ENCODE data around the gene ARHGAP24.
A peak's percentile ranks its signal among the peaks of the same experiment; 100 is the strongest.

Gene ARHGAP24

DNA sequence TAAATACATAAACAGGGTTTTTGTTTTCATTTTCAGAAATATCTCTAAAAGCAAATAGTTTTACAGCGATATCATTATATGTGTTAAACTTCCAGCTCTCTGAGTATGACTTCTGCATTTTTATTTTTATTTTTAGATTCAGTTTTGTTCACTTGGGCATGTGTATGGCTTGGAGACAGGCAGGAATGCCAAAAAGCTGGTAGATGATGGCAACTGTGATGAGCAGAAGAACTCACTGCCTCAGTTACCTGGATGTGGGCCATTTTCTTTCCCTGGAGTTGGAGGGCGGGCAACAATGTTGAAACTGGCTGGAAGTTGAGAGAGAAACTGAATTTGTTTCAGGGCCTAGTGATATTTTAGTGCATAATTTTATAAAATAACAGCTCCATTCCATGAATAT lies 266.4 kb downstream of the ARHGAP24 start:
- DNase-seq (ENCODE audit: low spot score) = no peak

GRCh38 chr4:85741921-85742591 lies 267.1 kb downstream of the ARHGAP24 start:
- DNase-seq (ENCODE audit: low spot score) = no peak

DNA sequence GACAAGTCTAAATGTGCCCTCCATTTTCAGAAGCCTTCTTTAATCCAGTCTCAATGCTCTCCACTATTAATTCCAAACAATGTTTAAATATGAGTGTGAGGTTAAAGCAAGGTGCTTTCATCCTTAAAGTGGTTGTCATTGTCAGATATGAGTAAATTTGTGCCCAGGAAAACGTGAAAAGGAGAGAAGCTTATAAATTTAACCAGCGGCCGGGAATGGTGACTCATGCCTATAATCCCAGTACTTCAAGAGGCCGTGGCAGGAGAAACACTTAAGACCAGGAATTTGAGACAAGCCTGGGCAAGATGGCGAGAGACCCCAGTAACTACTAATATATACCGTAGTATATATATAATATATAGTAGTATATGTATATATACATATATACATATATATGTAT lies 270.0 kb downstream of the ARHGAP24 start:
- DNase-seq (ENCODE audit: low spot score) = no peak

- no peak for DNase-seq (ENCODE audit: low spot score)
Observed at GRCh38 chr4:85745939-85746338, 271.0 kb downstream of the ARHGAP24 start.

DNA sequence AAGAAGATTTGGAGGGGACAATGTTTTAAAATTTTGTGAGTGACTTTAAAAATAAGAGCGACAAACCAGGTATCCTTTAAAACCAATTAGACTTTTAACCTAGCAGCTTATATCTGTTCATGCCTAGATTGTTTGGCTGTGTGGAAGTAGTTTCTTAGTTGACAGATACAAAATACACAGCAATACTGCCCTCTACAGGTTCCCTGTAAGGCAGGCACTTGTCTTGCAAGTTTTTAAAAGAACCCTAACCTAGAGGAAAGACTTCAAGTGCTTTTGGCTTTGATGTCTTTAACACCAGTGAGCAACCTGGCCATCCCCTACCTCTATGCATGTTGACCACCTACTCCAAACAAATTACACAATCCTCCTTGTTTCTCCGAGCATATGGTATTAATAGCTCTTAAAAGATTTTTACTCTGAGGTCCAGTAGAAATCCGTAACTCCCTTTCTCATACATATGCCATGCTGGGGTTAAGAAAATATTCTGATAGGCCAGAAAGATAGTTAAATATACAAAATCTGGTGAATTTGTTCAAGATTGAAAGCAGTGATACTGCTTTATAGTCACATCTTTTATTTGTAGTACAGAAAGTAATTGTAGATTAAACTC lies 273.0 kb downstream of the ARHGAP24 start:
- DNase-seq (ENCODE audit: low spot score) = peak; percentile 57

DNA sequence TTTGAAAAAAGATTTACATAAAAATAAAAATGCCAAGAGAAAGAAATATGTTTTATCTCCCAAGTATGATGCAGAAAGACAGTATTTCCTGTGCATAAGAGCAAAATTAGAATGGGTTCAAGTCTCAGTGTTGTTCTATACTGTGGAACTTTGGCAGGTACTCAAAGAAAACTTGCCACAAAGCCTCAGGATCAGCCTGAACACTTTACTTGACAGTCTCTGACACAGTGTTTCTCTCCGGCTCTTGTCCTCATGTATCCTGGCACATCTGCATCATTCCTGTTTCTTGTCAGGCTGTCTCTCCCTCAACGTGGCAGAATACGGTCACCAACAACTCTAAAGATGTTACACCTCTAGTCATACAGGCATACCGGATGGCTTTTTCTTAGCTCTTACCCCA lies 273.7 kb downstream of the ARHGAP24 start:
- no peak for DNase-seq (ENCODE audit: low spot score)

DNA sequence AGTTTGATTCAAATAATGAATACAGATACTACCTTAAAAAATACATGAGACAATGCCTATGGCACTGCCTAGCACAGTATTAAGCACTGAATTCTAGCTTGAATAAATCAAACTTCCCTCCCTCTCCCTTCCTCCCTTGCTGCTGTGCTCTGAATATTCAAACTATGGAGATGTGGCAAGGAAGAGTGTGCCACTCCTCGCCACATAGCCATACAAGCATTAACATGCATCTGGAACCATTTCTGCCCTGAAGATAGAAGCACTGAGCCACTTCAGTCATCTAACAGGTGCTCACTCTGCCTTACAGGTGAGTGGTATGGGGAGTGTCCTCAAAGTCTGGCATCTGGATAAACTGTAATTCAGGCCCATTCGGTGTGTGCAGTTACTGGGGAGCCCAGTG lies 276.9 kb downstream of the ARHGAP24 start:
- no peak for DNase-seq (ENCODE audit: low spot score)

- no peak for DNase-seq (ENCODE audit: low spot score)
Observed at GRCh38 chr4:85755285-85755684, 280.3 kb downstream of the ARHGAP24 start.

DNA sequence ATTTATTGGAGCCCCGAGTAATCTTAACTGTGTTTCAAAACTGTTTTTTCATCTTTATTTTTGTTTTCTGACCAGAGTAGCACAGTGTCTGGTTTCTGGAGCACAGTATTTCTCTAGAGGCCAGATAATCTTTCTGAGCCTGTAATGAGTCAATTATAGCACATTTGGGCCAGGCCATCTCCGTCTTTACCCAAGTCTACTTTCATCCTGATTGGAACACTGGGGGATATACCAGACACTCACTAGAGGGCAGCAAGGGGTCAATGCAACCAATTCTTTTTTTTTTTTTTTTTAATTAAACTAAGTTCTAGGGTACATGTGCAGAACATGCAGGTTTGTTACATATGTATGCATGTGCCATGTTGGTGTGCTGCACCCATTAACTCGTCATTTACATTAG lies 282.0 kb downstream of the ARHGAP24 start:
- DNase-seq (ENCODE audit: low spot score) = peak; percentile 26

DNA sequence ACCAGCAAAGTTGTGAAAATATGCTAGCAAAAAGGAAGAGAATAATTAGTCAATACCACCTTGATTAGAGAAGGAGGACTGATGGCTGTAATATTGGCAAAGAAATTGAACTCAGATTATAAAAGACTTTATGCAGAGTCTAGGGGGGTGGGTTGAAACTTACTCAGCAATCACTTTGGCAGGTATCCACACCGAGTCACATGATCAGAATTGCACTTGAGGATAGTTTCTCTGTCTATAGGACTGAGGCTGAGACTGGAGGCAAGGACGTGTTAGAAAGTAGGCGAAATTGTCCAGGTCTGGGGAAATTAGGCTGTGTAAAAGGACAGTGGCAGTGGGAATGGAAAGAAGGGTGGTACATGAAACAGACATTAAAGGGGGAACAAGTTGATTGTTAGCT lies 284.4 kb downstream of the ARHGAP24 start:
- no peak for DNase-seq (ENCODE audit: low spot score)

- DNase-seq (ENCODE audit: low spot score) = no peak
Observed at GRCh38 chr4:85760511-85760910, 285.6 kb downstream of the ARHGAP24 start.

GRCh38 chr4:85761803-85762528 lies 287.0 kb downstream of the ARHGAP24 start:
- no peak for DNase-seq (ENCODE audit: low spot score)

DNA sequence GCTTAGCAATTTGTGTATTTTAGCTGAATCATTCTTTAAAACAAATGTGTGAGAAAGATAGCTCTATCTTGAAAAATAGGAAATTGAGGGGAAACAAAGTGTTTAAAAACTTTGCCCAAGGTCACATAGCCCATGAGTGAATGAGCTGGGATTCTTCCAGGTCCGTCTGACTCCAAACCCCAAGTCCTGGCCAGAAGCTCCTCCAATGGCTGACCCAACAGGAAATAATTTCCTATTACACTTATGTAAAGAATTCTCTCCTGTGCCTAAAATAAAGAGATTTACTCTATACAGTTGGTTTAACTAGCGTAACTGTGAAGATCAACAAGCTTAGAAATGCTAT lies 287.6 kb downstream of the ARHGAP24 start:
- no peak for DNase-seq (ENCODE audit: low spot score)

DNA sequence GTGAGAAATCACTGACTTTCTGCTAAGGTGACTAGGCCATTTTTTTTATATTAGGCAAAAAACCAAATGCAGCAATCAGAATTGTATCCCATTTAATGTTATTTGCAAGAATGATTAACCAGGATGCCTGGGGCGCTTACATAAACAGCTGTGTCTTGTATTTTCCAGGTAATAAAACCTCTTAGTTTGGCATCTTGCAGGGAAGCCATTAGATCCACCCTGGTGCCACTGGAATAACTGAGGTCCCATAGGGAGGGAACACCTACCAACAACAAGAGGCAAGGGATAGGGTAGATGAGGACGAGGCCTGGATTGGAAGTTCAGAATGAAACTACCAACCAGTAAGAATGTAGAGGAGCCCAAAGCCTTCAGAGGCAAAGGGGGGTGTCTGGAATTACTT lies 288.3 kb downstream of the ARHGAP24 start:
- no peak for DNase-seq (ENCODE audit: low spot score)

DNA sequence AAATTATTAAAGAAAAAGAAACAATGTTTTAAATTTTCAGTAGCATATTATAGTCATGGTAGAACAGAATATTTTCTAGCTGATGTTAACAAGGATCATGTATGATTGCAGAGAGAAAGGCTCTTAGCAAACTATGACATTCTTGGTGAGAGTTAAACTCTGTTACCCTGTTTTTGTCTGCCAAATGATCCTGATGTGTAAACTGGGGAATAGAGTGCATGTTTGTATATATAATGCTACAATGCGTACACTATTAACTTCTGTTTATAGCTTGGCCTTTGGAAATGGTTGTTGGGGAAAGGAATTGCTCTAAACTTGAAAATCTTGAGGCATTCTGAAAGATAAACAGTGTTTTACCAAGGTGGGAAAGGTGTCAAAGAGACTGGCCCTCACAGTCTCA lies 292.7 kb downstream of the ARHGAP24 start:
- no peak for DNase-seq (ENCODE audit: low spot score)

GRCh38 chr4:85769009-85769408 lies 294.1 kb downstream of the ARHGAP24 start:
- DNase-seq (ENCODE audit: low spot score) = no peak

GRCh38 chr4:85772470-85772869 lies 297.5 kb downstream of the ARHGAP24 start:
- no peak for DNase-seq (ENCODE audit: low spot score)

DNA sequence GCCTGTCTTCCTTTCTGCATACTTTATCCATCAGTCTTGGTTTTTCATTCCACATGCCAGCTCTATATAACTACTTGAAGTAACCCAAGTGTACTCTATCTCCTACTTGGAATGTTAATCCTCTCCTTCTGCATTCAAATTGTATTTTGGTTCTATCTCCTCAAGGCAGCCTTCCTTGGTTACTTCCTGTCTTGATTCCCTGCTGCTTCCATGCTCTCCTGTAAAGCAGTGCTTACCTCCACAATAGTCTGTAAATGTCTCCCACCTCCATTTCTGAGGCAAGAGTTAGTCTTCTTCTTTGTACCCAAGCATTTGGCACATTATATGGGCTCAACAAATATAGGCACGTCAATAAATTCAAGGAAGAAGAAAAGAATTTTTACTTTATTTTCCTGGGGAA lies 298.4 kb downstream of the ARHGAP24 start:
- no peak for DNase-seq (ENCODE audit: low spot score)

- DNase-seq (ENCODE audit: low spot score) = no peak
Observed at GRCh38 chr4:85774000-85774399, 299.1 kb downstream of the ARHGAP24 start.

- DNase-seq (ENCODE audit: low spot score) = no peak
Observed at GRCh38 chr4:85774489-85774888, 299.5 kb downstream of the ARHGAP24 start.

DNA sequence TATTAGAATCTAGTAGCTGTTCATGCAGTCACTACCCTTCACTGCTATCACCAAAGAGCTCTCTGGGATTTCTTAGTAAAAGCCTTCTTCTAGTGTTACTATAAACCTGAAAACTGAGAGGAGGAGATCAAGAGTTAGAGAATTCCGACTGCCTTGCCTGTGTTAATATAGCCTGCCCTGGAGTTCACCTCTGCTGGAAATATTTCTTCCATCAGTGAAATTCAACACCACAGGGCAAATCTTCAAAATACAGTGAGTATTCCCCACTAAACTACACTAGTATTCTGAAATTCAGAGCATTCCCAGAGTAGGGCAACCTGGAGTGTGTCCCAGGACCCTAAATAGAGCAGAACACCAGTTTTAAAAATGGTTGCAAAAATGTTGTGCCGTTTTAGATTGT lies 301.1 kb downstream of the ARHGAP24 start:
- DNase-seq (ENCODE audit: low spot score) = no peak

DNA sequence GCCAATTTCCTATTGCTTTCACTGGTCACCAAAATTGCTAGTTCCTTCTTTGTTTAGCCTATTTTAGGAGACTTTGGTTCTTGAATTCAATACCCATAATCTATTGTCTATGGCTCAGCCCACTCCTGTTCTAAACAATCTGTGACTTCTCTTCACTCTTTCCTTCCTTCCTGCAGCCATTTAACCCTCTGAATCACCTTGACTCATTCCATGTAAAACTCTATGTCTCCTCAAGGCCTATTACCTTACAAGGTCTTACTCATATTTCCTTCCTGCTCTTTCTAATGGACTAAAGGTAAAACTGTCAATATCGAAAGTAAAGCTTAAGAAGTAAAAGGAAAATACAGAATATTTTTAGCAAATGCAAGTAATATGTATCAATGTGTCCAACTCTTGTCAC lies 301.6 kb downstream of the ARHGAP24 start:
- no peak for DNase-seq (ENCODE audit: low spot score)

DNA sequence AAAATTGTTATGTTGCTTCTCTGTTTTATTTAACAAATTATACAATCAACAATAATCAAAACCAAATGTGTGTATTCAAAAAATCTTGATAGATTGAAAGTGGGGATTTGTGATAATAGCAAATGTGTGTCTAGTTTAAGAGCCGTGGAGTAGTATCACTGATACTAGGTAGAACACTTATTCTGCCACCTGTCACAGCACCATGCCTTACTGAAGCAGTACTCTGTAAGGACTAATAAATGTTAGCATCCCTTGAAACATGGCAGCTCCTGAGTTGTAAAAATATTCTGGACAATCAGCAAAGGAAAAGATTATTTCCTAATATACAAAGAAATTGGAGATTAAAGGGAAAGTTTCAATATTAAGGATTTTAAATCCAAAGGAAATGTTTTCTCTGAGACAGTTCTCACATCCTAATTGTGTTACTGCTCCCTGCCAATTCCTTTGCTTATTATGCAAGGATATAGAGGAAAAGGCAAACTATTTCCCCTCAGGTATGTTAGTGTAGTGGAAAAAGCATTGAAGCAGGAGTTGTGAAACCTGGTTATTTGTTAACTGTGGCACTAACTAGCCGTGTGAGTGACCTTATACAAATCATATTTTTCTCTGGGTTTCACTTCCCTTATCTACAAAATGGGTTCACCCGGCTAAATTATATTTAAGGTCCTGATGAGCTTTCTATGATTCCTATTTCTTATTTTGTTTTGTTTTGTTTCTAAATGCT lies 303.1 kb downstream of the ARHGAP24 start:
- DNase-seq (ENCODE audit: low spot score) = no peak

Measured in SW480 (cell line).